Epithelial cell of esophagus (primary cell): ENCODE measurements around the gene CPZ.

Experiments used
- DNase-seq: peaks from one replicate; pipeline ENCODE4 v3.0.0; 2010; ENCODE audit warnings: low read depth
- H3K4me3 ChIP-seq: 2 replicates; pipeline ENCODE4 v1.5.1; 2011; ENCODE audit warnings: mild to moderate bottlenecking, low read length, control low read depth
- CTCF ChIP-seq: IDR thresholded peaks from 2 replicates; pipeline ENCODE4 v1.5.1; 2011; ENCODE audit warnings: low read depth, mild to moderate bottlenecking, low read length, control low read depth, inconsistent platforms; ENCODE audit not compliant: insufficient read depth; ENCODE audit errors: missing control alignments

Gene CPZ

GRCh38 chr4:8594097-8595038 lies 1.8 kb downstream of the CPZ start:
- H3K4me3 ChIP-seq = no peak overlapping the region
- peak; percentile 62 for TF ChIP-seq CTCF
- peak; percentile 52 for DNase-seq

GRCh38 chr4:8595237-8596087 lies 2.9 kb downstream of the CPZ start:
- H3K4me3 ChIP-seq = no peak overlapping the region
- DNase-seq = no peak
- TF ChIP-seq CTCF = no peak

DNA sequence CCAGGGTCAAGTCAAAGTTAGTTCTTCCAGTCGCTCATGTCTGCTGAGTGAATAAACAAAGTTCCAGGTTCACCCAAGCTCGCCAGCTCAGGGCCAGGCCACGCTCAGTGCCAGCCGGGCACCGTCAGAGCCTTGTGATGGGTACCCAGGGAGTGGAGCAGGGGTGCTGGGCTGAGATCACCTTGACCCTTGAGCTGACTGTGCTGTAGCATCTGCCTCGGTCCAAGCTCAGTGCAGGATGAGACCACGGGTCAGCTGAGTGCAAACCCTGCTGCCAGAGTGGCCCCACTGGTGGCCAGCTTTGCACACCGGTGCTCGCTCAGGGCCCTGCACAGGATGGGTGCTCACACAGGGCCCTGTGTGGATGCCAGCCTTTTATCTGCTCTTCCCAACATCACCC lies 4.3 kb downstream of the CPZ start:
- DNase-seq = no peak
- H3K4me3 ChIP-seq = no peak overlapping the region
- TF ChIP-seq CTCF = no peak

- TF ChIP-seq CTCF = no peak
- H3K4me3 ChIP-seq = no peak overlapping the region
- no peak for DNase-seq
Measured at GRCh38 chr4:8597319-8597718, 4.8 kb downstream of the CPZ start.

DNA sequence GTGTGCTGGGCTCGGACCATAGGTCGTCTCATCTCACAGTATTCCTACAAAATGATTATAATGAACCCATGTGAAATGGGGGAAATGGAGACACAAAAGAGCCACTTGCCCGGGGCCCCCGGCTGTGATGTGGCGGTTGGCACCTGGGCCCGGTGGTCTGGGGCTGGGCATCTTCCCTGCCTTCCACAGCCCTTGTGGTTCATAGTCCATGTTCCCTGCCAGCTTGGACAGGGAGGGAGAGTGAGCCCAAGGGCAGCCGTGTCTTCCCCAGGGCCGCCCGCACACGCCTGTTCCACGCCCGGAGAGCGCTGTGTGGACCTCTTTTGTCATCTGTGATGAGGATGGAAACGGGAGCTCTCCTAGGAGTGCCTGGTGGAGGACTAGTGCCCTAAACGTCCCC lies 5.2 kb downstream of the CPZ start:
- H3K4me3 ChIP-seq = no peak overlapping the region
- no peak for DNase-seq
- TF ChIP-seq CTCF = no peak

GRCh38 chr4:8598391-8599090 lies 6.0 kb downstream of the CPZ start:
- no peak overlapping the region for H3K4me3 ChIP-seq
- TF ChIP-seq CTCF = no peak
- DNase-seq = no peak
